ENCODE data around the gene MTFMT. TPM values are rescaled to one million over a fixed set of nuclear protein-coding genes. Genes with fewer than 3 reads are reported as not detected.
A peak's percentile ranks its signal among the peaks of the same experiment; 100 is the strongest.
"Not testable (repeated sequence)": the region's sequence is repeated elsewhere in the genome, so short reads cannot be mapped to it uniquely, and the experiment has no call there.

MTFMT gene
- 28.7 and 36.5 TPM in 2 replicates for total RNA-seq (2014; rRNA removed)
- polyA plus RNA-seq (2012), result 9.3 TPM

DNA sequence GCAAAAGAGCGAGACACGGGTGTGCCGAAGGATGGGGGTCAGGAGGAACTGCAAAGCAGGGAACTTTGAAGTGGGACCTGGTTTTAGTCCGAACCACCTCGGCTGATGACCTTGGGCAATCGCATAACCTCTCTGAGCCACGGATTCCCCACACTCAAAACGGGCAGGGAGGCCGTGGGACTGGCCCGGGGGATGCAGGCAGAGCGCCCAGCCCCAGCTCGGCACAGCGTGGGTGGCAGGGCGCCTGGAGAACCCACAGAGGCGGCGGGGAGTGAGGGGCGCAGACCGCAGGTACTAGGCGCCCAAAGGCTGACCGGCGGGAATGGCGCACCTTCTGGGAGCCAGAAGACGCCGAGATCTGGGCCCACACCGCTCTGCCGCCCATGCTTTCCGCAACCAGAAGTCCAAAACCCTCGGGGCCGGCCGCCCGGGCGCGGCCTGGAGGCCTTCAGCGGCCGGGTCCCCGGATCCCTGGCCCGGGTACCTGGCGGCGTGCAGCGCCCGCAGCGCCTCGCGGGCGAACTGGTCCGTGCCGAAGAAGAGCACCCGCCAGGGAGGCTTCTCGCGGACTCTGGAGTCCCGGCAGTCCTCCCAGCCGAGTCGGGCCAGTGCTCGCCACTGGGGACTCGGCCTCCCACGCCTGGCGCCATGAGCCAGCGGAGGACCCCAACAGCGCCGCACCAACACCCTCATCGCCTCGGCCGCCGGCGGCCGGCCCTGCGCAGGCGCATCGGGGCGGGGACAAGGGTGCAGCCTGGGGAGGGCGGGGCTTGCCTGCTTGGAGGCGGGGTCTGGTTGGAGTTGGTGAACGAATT is at the start of gene MTFMT:
Gene MTFMT, minus strand, starts transcription at position 719 of the 815 bp plus-strand sequence. Its CDS starts 26 bp downstream, at position 693.
- peak; percentile 75 for DNase-seq (ENCODE audit: low read depth)

DNA sequence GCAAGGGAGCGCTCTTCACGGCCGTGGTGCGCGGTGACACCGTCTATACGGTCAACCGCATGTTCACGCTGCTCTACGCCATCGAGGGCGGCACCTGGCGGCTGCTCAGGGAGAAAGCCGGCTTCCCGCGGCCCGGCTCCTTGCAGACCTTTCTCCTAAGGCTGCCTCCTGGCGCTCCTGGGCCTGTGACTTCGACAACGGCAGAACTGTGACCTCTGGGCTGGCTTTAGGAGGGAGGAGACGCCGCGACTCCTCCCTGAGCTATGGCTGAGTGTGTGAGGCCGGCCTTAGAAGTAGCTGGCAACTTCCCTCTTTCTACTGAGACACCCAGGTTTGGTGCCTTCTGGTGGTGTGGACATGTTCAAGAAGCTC is 48.5 kb upstream of the MTFMT start:
- peak; percentile 13 for DNase-seq (ENCODE audit: low read depth)

DNA sequence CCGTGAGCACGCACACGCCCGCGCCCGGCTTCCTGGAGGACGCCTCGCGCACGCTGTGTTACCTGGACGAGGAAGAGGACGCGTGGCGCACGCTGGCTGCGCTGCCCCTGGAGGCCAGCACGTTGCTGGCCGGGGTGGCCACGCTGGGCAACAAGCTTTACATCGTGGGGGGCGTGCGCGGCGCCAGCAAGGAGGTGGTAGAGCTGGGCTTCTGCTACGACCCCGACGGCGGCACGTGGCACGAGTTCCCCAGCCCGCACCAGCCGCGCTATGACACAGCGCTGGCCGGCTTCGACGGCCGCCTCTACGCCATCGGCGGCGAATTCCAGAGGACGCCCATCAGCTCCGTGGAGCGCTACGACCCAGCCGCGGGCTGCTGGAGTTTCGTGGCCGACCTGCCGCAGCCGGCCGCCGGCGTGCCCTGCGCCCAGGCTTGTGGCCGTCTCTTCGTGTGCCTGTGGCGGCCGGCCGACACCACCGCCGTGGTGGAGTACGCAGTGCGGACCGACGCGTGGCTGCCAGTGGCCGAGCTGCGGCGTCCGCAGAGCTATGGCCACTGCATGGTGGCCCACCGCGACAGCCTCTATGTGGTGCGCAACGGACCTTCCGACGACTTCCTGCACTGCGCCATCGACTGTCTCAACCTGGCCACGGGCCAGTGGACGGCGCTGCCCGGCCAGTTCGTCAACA is 48.0 kb upstream of the MTFMT start:
- no peak for DNase-seq (ENCODE audit: low read depth)

DNA sequence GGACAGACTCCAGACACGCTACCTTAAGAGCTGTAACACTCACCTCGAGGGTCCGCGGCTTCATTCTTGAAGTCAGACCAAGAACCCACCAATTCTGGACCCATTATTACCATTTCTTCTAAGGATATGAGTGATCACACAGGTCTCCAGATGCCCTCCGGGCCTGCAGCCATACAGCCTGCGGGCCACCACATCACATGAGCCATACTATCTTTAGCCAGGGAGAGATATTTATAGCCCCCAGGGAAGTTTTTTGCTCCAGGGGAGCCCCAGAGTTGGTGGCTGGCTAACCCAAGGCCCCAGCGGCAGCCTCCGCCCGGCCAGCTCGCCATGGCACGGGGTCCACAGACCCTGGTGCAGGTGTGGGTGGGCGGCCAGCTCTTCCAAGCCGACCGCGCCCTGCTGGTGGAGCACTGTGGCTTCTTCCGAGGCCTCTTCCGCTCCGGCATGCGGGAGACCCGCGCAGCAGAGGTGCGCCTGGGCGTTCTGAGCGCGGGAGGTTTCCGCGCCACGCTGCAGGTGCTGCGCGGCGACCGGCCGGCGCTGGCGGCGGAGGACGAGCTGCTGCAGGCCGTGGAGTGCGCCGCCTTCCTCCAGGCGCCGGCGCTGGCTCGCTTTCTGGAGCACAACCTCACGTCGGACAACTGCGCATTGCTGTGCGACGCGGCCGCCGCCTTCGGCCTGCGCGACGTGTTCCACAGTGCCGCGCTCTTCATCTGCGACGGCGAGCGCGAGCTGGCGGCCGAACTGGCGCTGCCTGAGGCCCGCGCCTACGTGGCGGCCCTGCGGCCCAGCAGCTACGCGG is 47.2 kb upstream of the MTFMT start, which contains the start of gene KBTBD13:
Gene KBTBD13, plus strand, starts transcription at position 261 of the 805 bp plus-strand sequence. Its CDS starts 70 bp downstream, at position 331.
- DNase-seq (ENCODE audit: low read depth), result no peak

DNA sequence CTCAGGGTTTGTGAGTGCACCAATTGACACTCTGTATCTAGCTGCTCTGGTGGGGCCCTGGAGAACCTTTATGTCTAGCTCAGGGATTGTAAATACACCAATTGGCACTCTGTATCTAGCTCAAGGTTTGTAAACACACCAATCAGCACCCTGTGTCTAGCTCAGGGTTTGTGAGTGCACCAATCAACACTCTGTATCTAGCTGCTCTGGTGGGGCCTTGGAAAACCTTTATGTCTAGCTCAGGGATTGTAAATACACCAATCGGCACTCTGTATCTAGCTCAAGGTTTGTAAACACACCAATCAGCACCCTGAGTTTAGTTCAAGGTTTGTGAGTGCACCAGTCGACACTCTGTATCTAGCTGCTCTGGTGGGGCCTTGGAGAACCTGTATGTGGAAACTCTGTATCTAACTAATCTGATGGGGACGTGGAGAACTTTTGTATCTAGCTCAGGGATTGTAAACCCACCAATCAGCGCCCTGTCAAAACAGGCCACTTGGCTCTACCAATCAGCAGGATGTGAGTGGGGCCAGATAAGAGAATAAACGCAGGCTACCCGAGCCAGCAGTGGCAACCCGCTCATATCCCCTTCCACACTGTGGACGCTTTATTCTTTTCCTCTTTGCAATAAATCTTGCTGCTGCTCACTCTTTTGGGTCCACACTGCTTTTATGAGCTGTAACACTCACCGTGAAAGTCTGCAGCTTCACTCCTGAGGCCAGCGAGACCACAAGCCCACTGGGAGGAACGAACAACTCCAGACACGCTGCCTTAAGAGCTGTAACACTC is 46.4 kb upstream of the MTFMT start:
- DNase-seq (ENCODE audit: low read depth), result not testable (repeated sequence)

DNA sequence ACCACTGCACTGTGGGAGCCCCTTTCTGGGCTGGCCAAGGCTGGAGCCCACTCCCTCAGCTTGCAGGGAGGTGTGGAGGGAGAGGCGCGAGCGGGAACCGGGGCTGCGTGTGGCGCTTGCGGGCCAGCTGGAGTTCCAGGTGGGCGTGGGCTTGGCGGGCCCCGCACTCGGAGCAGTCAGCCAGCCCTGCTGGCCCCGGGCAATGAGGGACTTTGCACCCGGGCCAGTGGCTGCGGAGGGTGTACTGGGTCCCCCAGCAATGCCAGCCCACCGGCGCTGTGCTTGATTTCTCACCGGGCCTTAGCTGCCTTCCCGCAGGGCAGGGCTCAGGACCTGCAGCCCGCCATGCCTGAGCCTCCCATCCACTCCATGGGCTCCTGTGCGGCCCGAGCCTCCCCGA is 45.5 kb upstream of the MTFMT start:
- not testable (repeated sequence) for DNase-seq (ENCODE audit: low read depth)

DNA sequence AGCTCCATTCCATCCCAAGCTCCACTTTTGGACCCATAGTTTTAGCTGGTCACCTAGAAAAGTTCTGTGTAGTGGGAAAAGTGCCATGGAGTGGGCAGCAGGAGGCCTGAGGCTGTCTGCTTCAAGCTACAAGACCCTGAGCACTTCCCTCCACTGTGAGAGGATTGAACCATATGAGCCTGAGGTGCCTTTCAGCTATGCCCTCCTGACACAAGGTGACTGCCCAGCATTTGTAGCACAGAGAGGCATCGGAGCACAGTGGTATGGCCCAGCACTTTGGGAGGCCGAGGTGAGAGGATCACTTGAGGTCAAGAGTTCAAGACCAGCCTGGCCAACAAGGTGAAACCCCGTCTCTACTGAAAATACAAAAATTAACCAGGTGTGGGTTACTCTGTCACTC is 43.2 kb upstream of the MTFMT start:
- no peak for DNase-seq (ENCODE audit: low read depth)

DNA sequence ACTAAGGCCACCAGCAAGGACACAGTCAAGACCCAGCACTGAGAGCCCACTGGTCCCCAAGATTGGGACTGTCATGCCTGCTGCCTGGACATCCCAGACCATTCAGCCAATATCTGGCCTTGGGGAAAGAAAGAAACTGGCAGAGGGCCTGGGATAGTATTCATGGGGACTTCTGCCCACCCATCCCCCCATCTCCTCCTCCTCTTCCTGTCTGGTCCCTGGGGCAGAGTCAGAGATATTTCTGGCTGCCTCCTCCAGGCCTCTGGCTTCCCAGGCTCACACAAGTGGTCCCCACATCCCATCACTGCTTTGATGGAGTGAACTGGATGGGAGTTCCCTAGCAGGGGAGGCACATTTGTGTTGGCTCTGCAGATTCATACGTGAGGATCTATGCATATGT is 42.6 kb upstream of the MTFMT start:
- DNase-seq (ENCODE audit: low read depth), result no peak

DNA sequence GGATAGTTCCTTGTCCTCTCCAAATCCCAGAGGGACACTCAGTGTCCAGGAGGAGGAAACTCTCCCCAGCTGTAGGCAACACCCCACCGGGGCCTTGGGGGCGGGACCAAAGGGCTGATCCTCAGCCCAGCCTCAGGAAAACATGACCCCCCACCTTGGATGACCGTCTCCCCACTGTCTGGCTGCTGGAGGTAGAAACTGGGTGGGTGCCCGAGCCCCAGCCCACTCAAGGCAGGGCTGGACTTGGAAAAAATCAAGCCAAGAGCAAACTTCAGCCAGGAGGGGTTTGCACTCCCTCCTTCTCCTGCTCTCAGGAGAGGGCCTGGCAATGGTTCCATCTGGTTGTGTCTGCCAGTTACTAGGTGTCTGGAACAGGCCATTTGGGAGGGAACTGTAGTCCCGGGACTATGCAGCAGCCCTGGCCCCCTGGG is 42.0 kb upstream of the MTFMT start:
- DNase-seq (ENCODE audit: low read depth), result no peak

DNA sequence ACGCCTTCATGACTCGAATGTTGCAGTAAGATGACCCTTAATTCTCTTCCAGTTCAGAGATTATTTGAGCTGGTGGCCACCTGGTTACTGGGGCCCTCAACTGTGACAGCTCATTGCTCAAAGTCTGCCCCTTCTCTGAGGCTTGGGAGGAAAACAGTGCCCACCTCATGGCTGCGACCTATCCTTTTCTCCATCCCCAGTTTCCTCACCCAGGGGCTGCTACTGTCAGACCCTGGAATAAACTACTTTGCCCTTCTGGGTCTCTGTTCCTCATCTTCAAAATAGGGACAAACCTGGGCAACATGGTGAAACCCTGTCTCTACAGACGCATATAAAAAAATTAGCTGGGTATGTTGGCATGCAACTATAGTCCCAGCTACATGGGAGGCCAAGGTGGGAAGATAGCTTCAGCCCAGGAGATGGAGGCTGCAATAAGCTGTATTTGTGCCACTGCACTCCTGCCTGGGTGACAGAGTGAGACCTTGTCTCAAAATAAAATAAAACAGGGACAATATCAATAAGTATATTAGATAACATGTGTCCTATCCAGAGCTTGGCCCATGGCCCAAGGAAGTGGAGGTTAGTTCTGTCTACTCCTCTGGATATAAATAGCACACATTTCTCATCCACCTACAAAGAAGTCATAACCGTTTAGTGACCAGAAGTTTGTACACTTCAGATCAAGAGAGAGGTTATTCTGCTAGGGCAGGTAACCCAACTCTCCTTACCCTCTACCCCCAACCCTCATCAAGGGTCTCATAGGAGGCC is 40.5 kb upstream of the MTFMT start:
- no peak for DNase-seq (ENCODE audit: low read depth)

DNA sequence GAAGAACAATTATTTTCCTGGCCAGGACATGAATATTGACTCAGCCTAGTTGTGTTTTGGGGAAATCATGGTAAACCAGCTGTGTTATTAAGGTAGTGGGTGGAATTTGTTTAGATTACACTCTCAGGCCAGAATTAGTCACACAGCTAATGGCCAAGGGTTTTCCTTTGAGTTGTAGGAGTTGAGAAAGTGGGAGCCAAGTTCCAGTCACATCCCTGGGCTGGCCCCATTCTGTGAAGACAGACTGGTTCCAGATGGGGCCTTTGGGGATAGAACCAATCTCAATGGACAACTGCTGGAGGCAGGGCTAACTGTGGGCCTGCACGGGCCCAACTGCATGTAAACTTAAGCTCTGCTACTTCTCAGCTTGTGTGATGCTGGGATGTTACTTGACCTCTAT is 39.7 kb upstream of the MTFMT start:
- DNase-seq (ENCODE audit: low read depth), result no peak

DNA sequence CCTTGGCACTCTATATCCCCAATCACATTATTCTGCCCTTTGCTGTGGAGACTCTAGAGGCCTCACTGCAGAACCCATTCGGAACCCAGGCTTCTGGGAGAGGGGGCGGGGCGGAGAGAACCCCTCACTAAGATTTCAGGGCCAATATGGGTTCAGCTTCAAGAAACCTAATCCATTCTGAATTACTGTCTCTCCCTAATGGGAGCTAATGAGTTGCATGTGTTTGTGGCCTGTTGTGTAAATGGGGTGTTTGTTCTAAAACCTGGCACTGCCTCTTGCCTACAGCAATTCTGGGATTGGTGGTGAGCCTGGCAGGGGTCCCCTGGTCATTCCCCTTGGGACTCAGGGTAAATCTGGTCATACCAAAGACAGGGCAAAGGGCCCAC is 39.0 kb upstream of the MTFMT start:
- DNase-seq (ENCODE audit: low read depth), result no peak

DNA sequence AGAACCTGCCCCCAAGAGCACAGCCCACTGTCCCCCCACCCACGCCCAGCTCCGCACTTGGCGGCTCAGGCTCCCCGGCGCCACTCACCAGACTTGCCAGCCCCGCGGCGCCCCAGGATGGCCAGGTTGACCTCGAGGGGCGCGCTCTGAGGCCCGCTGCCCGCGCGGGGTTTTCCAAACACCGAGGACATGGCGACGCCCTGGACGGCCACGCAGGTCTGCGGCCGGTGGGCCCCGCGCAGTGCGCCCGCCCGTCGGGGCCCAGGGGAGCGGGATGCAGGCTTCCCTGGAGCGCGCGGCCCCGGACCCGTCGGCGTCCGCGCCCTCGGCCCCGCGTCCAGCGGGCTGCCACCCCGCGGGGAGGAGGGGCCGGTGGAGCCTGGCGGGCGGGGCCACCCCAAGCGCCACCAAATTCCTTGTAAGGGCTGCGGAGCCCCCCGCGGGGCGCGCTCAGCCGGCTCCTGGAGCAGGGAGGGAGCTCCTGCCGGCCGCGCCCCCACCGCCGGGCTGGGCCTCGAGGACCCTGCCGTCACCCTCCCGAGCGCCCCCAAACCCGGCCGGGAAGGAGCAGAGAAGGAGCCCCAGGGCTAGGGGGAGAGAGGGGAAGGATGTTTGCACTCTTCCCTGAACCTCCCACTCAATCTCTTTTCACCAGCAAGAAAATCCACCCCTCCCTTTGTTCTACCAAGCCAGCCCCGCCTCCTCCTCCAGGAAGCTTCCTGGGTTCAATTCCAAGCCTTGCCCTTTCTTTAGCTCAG is 38.4 kb upstream of the MTFMT start, which contains the start of gene RASL12:
Gene RASL12, minus strand, starts transcription at position 347 of the 758 bp plus-strand sequence. Its CDS starts 156 bp downstream, at position 191.
- no peak for DNase-seq (ENCODE audit: low read depth)

DNA sequence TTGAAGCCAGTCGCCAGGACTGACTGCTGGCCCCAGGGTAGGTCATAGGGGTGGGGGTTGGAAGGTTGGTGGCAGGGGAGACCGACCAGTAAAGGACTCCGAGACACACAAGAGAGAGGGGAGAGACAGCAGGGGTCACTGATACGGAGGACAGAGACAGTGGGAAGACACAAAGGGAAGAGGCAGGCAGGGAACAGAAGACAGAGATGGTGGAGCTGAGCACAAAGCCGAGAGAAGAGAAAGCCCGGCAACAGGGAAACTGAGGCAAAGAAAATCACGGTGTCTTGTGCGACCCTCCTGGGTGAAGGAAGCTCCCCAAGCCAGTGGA is 37.8 kb upstream of the MTFMT start:
- DNase-seq (ENCODE audit: low read depth), result no peak

DNA sequence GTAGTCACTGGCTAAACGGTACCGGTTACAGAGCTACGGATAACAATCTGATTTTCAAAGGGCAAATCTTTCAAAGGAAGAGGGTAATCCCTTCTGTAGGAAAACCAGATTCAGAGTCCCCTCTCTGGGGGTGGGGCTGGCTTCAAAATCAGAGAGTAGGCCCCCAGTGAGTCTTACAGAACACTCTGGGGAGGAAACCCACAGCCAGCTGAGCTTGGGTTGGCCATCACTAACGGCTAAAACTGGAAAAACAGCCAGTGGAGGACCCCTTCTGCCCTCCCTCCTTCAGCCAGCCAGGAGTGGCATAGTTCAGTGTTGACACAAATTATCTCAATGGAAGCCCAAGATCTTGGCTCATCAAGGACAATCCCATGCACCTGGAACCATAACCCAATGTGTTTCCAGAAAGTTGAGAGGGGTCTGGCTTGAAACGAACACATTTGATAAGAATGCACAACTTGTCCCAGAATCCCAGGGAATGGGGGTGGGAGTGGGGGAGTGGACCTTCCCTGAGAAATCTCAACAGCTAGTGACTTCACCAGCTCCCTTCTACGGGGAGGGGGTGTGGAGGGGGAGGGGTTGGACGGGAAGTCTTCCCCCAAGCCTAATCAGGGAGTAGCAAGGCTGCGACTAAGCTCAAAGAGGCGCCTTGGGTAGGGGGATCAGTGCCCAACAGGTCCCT is 37.3 kb upstream of the MTFMT start:
- DNase-seq (ENCODE audit: low read depth), result no peak

DNA sequence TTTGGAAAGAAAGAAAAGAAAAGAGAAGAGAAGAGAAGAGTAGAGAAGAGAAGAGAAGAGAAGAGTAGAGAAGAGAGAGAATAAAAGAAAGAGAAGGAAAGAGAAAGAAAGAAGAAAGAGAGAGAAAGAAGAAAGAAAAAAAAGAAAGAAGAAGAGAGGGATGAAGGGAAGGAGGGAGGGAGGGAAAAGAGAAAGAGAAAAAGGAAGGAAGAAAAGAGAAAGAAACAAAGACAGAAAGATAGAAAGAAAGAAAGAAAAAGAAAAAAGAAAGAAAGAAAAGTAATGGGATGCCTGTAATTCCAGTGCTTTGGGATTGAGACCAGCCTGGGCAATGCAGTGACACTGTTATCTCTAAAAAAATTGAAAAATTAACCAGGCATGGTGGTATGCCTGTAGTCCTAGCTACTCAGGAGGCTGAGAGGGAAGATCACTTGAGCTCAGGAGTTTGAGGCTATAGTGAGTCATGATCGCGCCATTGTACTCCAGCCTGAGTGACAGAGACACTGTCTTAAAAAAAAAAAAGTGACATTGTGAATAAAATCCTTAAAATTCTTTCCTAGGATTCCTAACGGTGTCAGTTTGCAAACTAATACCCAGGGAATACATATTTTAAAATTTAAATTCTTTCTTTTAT is 36.7 kb upstream of the MTFMT start:
- no peak for DNase-seq (ENCODE audit: low read depth)

DNA sequence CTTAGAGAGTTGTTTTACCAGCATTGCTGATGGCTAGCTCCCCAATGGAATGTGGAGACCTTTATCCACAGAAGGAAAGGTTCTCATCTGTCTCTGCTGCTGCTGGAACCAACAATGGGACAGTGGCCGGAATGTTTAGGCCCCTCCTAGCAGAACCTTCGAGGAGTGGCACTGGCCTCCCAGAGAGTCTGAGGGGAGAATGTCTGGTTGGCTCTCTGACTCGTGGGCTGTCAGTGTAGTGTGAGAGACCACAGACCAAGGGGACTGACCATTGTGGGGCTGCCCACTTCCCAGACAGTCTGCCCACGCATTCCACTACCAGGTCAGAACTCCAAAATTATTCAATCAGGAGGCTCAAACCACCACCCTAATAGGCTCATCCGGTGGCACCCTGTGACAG is 33.3 kb upstream of the MTFMT start:
- DNase-seq (ENCODE audit: low read depth), result no peak

DNA sequence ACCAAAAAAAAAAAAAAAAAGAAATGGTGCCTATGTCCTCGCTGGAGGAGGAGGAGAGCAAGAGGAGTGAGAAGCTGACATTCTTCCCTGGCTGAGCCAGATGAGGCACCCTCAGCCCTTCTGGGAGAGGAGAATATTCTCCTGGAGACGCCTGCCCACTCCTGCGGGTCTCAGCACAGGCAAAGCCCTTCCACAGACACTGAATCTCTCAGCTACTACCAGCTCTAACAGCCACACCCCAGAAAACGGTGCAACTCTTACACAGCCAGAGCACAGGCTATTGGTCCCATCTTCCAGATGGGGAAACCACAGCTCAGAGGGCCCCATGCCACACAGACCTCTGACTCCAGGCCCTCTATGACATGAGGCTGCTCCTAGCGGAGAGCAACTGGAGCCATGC is 32.6 kb upstream of the MTFMT start:
- no peak for DNase-seq (ENCODE audit: low read depth)

Data from LHCN-M2 (cell line).